Frontal cortex (tissue), 4 donors: ENCODE results near the gene PMEPA1. TPM values are rescaled to one million over a fixed set of nuclear protein-coding genes. Genes with fewer than 3 reads are reported as not detected.

Experiments
- DNase-seq, 2 donors: peaks; one replicate each; pipeline ENCODE4 v3.0.0; 2012; ENCODE audit warnings: low spot score in 2 of 2
- FAIRE-seq: peaks from 2 replicates; lab custom pipeline; 2012; peaks lifted over from hg19 to GRCh38; lab: Jason Lieb, UNC
- total RNA-seq: library from RNA; depleted of rRNA; stranded (reverse); fragments of >200 nt; gene quantifications from one replicate; pipeline ENCODE4 v1.2.3, GENCODE V29; 2014
- donor health status: control.
- donor health status: control.
- donor health status: control.

PMEPA1 gene
- total RNA-seq, 1 donor from 2014 or later = 6.1 TPM

DNA sequence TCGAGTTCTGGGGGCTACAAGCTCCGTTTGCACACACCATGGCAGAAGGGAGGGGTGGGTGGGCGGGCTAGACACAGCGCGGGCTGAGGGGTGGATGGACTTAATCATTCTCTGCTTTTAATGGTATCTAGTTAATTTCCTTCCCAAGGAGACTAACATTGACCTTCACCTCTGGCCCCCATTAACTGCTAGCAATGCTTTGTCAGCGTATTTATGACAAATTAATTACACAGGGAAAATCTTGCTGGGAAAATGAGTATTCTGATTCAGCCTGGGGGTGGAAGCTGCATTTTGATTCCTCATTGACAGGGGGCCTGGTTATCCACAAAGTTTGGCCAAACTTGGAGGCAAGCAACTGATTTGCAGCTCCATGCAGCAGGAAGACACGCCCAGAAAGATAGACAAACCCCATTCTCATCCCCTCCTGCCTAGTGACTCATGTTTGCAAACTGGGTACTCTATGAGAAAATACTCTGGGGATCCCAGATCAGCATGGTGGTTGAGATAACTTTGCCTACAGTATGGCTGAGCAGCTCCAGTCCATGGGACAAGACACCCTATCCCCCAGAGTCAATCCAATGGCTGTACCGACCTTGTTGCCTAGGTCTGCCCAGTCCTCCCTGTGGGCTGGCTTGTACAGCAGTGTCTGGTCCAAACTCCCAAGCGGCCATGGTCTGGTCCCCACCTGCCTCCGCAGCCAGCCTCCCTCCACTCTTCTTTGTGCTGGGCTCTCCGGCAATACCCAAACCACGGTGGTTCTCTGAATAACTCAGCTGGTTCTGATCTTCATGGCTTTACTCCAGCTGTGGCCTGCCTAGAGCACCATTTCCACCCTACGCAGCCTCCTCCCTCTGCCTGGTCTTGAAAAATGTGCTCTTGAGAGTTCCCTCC is 109.2 kb downstream of the PMEPA1 start:
- FAIRE-seq = no peak
- DNase-seq = no peak

- DNase-seq (no peak), FAIRE-seq (no peak)
These were observed 111.3 kb downstream of the PMEPA1 start for GRCh38 chr20:57598491-57598890.

Other genes with a start within 250 kb of the PMEPA1 start
- gene CTCFL, start 184.9 kb downstream of the PMEPA1 start, total RNA-seq = not detected
- gene PCK1, start 148.9 kb downstream of the PMEPA1 start, total RNA-seq = under 0.01 TPM
- gene ZBP1, start 89.6 kb downstream of the PMEPA1 start, total RNA-seq = not detected